HG02852 (cell line): ENCODE measurements around the gene CREB5.

Experiments
- ATAC-seq: cut with Tn5 transposase; IDR thresholded peaks from one replicate; pipeline ENCODE4 v1.9.1; 2021; ENCODE audit warnings: mild to moderate bottlenecking, moderate library complexity; ENCODE audit not compliant: unreplicated experiment

CREB5 gene

DNA sequence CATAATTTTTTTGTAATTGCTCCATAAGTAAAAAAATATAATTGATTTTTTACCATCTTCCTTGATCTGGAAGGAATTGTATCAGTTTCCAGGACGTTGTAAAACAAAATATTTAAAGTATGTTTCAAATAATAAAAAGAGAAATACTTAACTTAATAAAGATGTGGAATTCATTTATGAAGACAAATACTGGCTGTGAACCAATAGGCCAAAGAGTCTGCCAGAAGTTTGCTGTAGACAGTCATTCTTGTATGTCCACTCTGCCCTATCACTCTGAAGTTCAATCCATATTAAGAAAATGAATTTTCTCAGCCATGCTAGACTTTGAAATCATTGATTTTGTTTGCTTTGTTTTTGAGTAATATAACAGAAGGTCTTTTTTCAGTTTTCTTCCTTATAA, 289.4 kb downstream of the CREB5 start:
- no peak for ATAC-seq

GRCh38 chr7:28702171-28702570, 289.9 kb downstream of the CREB5 start:
- no peak for ATAC-seq

DNA sequence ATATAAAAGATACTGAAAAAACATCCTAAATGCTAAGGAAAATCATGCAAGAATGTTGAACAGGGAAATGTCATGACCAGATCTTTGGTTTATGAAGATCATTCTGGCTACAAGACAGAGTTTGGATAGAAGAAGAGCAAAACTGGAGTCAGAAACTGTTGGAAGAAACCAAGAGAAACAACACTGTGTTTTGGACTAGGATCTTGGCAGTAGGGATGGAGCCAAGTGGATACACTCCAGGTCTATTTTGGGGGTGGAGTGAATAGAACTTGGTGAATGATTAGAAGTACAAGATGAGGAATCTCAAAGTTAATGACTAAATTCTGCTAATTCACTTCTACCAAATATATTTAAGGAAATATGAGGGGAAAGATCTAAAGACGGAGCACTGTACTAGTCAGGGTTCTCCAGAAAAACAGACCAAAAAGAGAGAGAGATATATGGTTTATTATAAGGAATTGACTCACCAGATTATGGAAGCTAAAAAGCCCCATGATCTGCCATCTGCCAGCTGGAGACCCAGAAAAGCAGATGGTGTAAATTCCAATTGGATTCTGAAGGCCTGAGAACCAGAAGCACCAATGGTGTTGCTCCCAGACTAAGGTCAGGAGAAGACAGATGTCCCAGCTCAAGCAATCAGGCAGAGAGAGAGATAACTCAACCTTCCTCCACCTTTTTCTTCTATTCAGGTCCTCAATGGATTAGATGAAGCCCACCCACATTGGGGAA, 290.9 kb downstream of the CREB5 start:
- ATAC-seq, result no peak

GRCh38 chr7:28704706-28705105, 292.4 kb downstream of the CREB5 start:
- no peak for ATAC-seq

DNA sequence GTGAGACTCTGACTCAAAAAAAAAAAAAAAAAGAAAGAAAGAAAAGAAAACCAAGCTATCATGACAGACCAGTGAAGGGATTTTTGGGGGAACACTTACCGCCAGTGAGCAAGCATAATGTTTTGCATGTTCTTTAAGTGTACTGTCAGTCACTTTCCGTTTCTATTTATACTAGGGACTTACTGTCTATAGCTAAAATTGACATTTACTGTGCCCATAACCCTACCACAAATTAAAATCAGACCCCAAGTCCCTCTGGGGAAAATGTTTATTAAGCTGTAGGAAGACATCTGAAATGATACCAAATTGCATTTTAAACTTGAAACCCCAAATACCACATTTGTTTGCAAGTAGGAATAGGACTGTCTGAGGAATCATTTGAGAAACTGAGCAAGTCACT, 293.0 kb downstream of the CREB5 start:
- peak; percentile 93 for ATAC-seq

DNA sequence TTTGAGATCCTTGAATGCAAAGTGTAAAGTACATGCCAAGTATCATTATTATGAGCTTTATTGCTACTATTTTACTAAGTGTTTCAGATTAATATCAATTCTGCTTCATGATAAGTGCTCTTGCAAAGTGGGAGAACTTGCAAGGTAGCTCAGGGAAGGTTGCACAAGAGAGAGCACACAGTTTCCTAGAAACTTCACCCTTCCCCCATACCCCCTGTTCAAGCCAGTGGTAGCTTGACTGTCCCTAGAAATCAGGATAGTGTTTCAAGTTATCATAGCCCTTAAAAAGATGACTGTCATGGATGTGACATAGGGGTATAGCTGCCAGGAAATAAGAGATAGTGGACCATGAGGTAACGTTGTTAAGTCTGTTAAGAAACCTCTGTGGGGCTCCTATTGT, 294.3 kb downstream of the CREB5 start:
- no peak for ATAC-seq

DNA sequence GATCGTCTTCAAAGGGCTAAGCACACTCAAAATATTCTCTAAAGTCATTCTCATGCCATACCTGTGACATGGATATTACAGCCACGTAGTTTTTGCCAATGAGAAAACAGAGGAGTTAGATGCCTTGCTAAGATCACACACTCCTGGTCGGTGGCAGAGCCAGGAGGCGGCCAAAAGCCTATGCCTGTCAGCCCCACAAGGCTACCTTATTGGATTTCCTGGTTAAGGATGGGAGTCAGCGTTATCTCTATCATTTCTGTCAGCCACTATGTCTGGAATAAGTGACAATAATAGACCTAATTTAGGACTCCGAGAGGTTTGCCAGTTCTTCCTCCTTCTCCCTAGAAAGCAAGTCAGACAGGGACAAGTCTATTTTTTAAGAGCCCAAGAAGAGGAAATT, 295.0 kb downstream of the CREB5 start:
- no peak for ATAC-seq

- ATAC-seq, result no peak
These were observed 296.0 kb downstream of the CREB5 start for GRCh38 chr7:28708033-28708951.

DNA sequence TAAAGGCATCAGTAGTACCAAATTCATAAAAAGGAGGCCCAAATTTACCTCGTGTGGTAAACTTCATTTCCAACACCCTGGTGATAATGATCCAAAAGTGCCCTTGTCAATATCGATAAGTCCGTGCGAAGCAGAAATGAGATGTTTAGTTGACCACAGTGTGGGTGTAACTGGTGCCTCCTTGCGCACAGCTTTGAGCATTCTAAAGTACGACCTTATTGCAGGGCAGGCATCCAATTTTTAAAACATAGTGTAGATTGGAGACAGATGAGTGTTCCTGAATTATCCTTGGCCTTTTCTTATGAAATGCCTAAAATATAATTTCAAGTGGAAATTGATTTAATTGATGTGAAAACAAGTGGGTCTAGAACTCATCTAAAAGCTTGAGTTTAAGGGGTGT, 297.4 kb downstream of the CREB5 start:
- ATAC-seq, result no peak

- no peak for ATAC-seq
These were observed 298.8 kb downstream of the CREB5 start for GRCh38 chr7:28711114-28711513.

DNA sequence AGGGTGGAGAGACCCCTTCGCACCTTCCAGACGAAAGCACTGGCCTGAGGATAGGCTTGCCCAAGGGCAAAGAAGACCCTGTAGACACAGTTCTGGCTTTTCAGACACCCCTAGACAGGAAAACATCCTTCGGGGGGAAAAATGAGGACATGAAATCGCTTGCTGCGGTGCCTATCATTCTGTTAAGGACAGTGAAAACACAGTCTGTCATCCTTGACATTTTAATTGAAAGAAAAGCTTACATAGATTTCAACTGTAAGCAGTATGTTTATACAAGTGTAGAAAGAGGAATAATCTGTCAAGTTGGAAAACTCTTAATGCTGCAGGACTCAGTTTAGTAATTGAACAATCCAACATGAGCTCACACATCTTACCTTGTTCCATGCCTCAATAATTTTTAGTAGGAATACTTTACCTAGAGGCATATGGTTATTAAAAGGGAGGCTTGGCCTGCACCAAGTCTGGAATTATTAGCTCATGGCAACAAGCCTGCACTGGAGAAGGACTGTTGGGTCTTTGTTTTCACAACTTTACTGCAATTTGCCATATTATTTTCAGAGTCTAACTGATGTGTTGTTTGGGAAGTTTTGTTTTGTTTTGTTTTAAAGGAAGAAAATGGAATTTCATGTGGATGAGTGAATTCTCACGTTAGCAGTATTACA, 302.3 kb downstream of the CREB5 start:
- ATAC-seq, result no peak

- ATAC-seq, result no peak
These were observed 305.2 kb downstream of the CREB5 start for GRCh38 chr7:28717445-28718054.

- ATAC-seq, result no peak
These were observed 305.8 kb downstream of the CREB5 start for GRCh38 chr7:28718055-28718481.

DNA sequence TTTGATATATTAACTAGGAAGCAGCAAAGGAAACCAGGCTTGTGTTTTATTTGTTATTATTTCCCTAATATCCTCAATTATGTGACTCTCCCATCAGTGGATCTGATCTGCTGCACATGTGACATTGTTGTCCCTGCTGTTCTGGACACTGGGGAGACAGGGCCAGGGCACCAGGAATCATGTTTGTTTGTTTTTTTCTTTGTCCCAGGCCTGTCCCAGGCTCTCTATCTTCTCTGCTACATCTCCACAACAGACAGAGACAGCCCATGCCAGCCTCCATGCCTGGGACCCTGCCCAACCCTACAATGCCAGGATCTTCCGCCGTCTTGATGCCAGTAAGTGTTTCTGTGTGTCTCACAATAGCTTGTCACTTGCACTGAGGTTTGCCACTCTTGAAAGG, 306.2 kb downstream of the CREB5 start:
- ATAC-seq, result no peak

DNA sequence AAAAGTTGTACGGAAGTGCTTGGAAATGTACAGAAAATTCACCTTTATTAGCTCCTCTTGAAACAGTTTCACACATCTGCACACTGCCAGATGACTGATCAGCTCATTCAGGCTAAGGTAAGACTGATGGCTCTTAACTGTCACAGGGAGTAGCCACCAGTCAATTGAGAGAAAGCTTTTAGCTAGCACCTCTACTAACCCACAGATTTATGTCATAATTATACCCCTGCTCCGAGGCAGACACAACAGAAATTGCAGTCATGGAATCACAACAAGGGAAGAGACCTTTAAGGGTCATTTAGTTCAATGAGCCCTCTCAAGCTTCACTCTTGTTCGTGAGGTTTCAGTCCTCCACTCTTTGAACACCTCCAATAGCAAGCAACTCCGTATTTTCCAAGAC, 310.4 kb downstream of the CREB5 start:
- no peak for ATAC-seq

GRCh38 chr7:28723336-28723735, 311.0 kb downstream of the CREB5 start:
- ATAC-seq, result no peak

DNA sequence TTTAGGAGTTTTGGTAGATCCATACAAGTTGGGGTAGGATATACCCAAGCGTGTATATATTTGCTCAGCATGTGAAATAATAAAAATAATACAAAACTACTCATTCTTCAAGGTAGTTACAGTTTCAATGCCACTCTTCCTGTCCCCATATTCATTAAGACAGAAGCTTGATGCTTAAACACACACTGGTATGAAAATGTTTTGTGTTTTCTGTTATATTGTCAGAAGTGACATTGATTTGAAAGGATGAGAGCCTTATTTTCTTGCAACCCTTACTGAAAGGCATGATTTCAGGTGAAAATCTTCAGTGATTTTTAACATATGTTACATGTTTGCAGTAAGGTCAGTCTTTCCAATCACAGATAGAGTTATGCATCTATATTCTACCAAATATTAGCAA, 312.2 kb downstream of the CREB5 start:
- ATAC-seq, result no peak

GRCh38 chr7:28725045-28725642, 312.8 kb downstream of the CREB5 start:
- no peak for ATAC-seq

DNA sequence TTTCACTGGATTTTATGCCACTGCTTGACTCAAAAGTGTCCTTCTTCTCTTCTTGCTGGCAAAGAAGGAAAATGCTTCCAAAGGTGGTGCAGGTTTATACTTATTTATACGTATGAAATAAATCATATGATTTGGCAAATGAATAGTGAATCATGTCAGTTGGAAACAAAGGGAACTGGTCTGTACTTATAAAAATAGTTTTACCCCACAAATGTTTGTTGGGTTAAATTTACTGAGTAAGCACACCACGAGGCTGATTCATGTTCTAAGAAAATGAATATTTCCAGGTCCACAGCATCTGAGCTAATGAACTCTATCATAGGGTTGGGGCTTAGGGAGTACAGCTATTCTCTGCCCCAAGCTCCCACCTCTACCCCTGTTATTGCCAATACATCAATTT, 313.6 kb downstream of the CREB5 start:
- ATAC-seq, result no peak

- no peak for ATAC-seq
These were observed 314.2 kb downstream of the CREB5 start for GRCh38 chr7:28726555-28726954.

DNA sequence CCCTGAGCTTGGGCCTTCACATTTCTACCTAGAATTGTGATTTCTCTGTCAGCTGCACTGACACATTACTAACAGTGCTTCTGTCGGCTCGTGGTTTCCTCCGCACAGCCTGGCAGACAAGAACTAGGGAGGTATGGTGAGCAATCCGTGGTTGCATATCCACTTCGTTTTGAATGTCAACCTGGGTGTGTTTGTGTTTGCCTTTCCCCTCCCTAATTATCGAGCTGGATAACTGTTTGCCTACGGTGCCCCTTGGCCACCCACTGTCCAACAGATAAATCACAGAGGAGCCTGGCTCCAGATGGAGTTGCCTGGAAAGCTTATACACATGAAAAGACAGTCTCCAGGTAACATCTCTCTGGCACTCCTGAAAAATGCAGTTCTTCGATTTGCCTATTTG, 317.0 kb downstream of the CREB5 start:
- no peak for ATAC-seq
